PC-9 (cell line): ENCODE data around the gene NSMCE1. TPM values are rescaled to one million over a fixed set of nuclear protein-coding genes. Genes with fewer than 3 reads are reported as not detected.

Experiments
- BruUV-seq: library from RNA; stranded (reverse); fragments of 400-500 nt; replicated peaks from 2 replicates; lab custom pipeline; 2021; lab: Mats Ljungman, UMichigan
- CTCF ChIA-PET: fragments of 300-600 bp; sonication (Branson Sonifier 250); formaldehyde crosslinking; loops from one replicate; lab custom pipeline; 2022; ENCODE audit warnings: antibody characterized with exemption; lab: Charles Lee
- POLR2A ChIA-PET: fragments of 300-600 bp; sonication (Branson Sonifier 250); formaldehyde crosslinking; loops from one replicate; lab custom pipeline; 2022; ENCODE audit warnings: antibody characterized with exemption; ENCODE audit not compliant: unreplicated experiment; lab: Charles Lee
- DNase-seq, 2 experiments: peaks; one replicate each; pipeline versions ENCODE4 v3.0.0 to v3.0.0-alpha.2; 2015 to 2022; ENCODE audit warnings: mixed read lengths in 1 of 2
- H2AFZ ChIP-seq: fragments of 200-600 bp; sonication (generic); 2 replicates; pipeline ENCODE4 v1.8.1; 2017; ENCODE audit warnings: antibody characterized with exemption
- H3F3A ChIP-seq: fragments of 200-600 bp; sonication (generic); 2 replicates; pipeline ENCODE4 v1.8.1; 2017; ENCODE audit warnings: antibody characterized with exemption, mild to moderate bottlenecking, low read depth; ENCODE audit not compliant: insufficient read depth
- H3K27ac ChIP-seq: fragments of 200-600 bp; sonication (generic); 2 replicates; pipeline ENCODE4 v1.6.1; 2016; ENCODE audit warnings: mixed run types
- H3K27me3 ChIP-seq: fragments of 200-600 bp; sonication (generic); 2 replicates; pipeline ENCODE4 v1.6.1; 2016; ENCODE audit warnings: low read depth, mixed run types; ENCODE audit not compliant: insufficient read depth
- H3K36me3 ChIP-seq: fragments of 200-600 bp; sonication (generic); 2 replicates; pipeline ENCODE4 v1.6.1; 2016; ENCODE audit warnings: low read depth, mixed run types
- H3K4me1 ChIP-seq: fragments of 200-600 bp; sonication (generic); replicated peaks from 2 replicates; pipeline ENCODE4 v1.6.1; 2016; ENCODE audit warnings: mixed run types; ENCODE audit not compliant: insufficient read depth
- H3K4me2 ChIP-seq: fragments of 200-600 bp; sonication (generic); 2 replicates; pipeline ENCODE4 v1.6.1; 2017; ENCODE audit warnings: mixed run types
- H3K4me3 ChIP-seq: fragments of 200-600 bp; sonication (generic); 2 replicates; pipeline ENCODE4 v1.6.1; 2016; ENCODE audit warnings: mixed run types
- H3K79me2 ChIP-seq: fragments of 200-600 bp; sonication (generic); 2 replicates; pipeline ENCODE4 v1.6.1; 2017; ENCODE audit warnings: low read depth, mixed run types
- H3K9me2 ChIP-seq: fragments of 200-600 bp; sonication (generic); 2 replicates; pipeline ENCODE4 v1.8.1; 2017; ENCODE audit warnings: mild to moderate bottlenecking; ENCODE audit not compliant: insufficient read depth
- H3K9me3 ChIP-seq: fragments of 200-600 bp; sonication (generic); 2 replicates; pipeline ENCODE4 v1.8.1; 2016; ENCODE audit warnings: low read depth; ENCODE audit not compliant: insufficient read depth
- H4K20me1 ChIP-seq: fragments of 200-600 bp; sonication (generic); 2 replicates; pipeline ENCODE4 v1.8.1; 2017; ENCODE audit not compliant: insufficient read depth
- CTCF ChIP-seq: fragments of 200-600 bp; sonication (generic); conservative IDR thresholded peaks from 2 replicates; pipeline ENCODE4 v1.6.1; 2017; ENCODE audit warnings: mixed run types, antibody characterized with exemption, mild to moderate bottlenecking, moderate library complexity
- EZH2 ChIP-seq: fragments of 200-600 bp; sonication (generic); IDR thresholded peaks from 2 replicates; pipeline ENCODE4 v1.8.0; 2017; ENCODE audit warnings: antibody characterized with exemption, low read depth
- intact Hi-C: fragments of 100-400 bp; cut with micrococcal nuclease; formaldehyde crosslinking; loops from one replicate; pipeline ENCODE4 v1.10.0; 2022; ENCODE audit not compliant: unreplicated experiment
- total RNA-seq: library from RNA; stranded (reverse); gene quantifications from 2 replicates; pipeline ENCODE4 v1.2.3, GENCODE V29; 2021

NSMCE1 gene
- total RNA-seq, 1 experiment from 2014 or later: 114 TPM

DNA sequence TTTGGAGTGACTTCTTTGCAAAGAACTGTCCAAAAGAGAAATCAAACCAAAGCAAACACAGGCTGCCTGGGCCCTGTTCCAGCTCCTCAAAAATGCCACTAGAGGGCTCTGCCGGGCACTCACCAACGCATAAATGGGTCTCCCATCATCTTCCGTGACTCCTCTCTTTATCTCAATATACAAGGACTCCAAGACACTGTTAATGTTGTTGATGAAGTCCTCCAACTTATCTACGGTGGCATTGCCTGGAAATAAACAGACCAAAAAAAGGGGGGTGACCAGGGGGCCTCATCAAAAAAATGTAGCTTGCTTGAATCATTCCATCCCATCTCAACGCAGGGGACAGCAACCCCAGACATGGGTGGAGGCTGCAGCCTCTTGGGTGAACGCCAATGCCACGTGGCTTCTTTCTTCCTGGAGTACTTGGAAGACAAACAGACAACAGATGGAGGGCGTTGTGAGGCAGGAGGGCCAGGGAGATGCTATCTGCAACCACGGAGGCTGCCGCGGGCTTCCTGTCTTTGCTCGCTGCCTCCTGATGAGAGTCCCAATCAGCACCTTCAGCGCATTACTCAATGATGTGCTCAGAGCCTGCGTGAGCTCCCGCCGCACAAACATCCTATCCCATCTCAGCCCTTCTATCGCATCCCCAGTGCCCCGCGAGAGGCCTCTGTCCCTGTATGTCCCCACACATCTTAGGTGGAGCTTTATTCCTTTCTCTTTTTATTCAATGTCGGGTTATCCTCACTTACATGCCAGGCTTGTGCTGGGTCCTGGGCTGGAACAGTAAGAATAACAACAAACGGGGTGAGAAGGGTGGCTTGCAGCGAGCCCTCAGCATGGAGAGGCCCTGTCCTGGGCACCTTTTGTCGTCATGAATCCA is 33.3 kb downstream of the NSMCE1 start:
- ChIA-PET POLR2A (no interaction called here), CTCF (interaction anchor here (0.6 to 2.3 kb wide), 10 partner anchors 8 to 132 kb away, joined by 3 to 34 read pairs (median 5); partner anchors contain the start of gene NSMCE1)
- intact Hi-C loops: loop anchor here (1.0 to 2.0 kb wide), 5 partner anchors 56 to 222 kb away; no protein-coding TSS in a partner anchor
- no peaks in the 10 kb centered on the region for H3K27me3 ChIP-seq
- H3K4me2 ChIP-seq: no peak overlapping the region
- DNase-seq: peak; percentile 58 to 88
- no peaks in the 10 kb centered on the region for H3K9me3 ChIP-seq
- H3K27ac ChIP-seq: no peak overlapping the region
- peaks cover 13% of the 10 kb centered on the region; the same call in 1 of the 2 replicates for H3K36me3 ChIP-seq
- no peaks in the 10 kb centered on the region for H3K9me2 ChIP-seq
- peaks cover 7% of the 10 kb centered on the region; the same call in 1 of the 2 replicates for H3K79me2 ChIP-seq
- H3K4me3 ChIP-seq: no peak overlapping the region
- TF ChIP-seq CTCF (peak; percentile 93), EZH2 (no peak)
- no peaks in the 10 kb centered on the region for H4K20me1 ChIP-seq
- H3F3A ChIP-seq: peaks cover 8% of the 10 kb centered on the region; the same call in 1 of the 2 replicates
- no peaks in the 10 kb centered on the region for H3K4me1 ChIP-seq
- BruUV-seq: no TSS peak
- no peak overlapping the region for H2AFZ ChIP-seq

DNA sequence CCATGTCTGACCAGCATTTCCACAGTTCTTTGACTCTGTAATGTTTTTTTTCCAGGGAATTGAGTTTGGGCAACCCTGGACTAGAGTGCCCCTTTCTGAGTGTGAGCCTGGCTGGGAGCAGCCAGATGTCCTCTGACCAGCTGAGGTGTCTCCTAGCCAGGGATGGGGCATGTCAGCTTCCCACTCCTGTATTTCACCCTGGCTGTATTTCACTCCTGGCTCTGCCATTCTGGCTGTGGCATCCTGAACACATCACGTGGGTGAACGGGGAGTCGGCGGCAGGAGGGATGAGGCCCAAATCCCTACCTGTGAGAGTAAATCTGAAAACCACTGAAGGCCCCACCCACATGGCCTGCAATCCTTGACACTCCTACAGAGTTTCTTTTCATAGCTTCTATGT is 34.0 kb downstream of the NSMCE1 start:
- CTCF ChIA-PET: interaction anchor here (0.6 to 2.3 kb wide), 9 partner anchors 9 to 187 kb away, joined by 3 to 34 read pairs (median 5); partner anchors contain the start of gene NSMCE1
- POLR2A ChIA-PET: interaction anchor here (0.5 kb wide), 1 partner anchor 227 kb away, joined by 4 read pairs; no protein-coding TSS in a partner anchor
- intact Hi-C loops: loop anchor here (1.0 to 2.0 kb wide), 5 partner anchors 56 to 223 kb away; no protein-coding TSS in a partner anchor
- H2AFZ ChIP-seq: no peak overlapping the region
- H3K9me3 ChIP-seq: no peaks in the 10 kb centered on the region
- no peaks in the 10 kb centered on the region for H4K20me1 ChIP-seq
- H3F3A ChIP-seq: peaks cover 8% of the 10 kb centered on the region; the same call in 1 of the 2 replicates
- no peak for DNase-seq
- H3K27ac ChIP-seq: no peak overlapping the region
- H3K79me2 ChIP-seq: peaks cover 3% of the 10 kb centered on the region; the same call in 1 of the 2 replicates
- TF ChIP-seq CTCF (no peak), EZH2 (no peak)
- H3K4me1 ChIP-seq: no peaks in the 10 kb centered on the region
- H3K9me2 ChIP-seq: no peaks in the 10 kb centered on the region
- no peaks in the 10 kb centered on the region for H3K27me3 ChIP-seq
- H3K4me2 ChIP-seq: no peak overlapping the region
- no TSS peak for BruUV-seq
- no peak overlapping the region for H3K4me3 ChIP-seq
- H3K36me3 ChIP-seq: peaks cover 13% of the 10 kb centered on the region; the same call in 1 of the 2 replicates

DNA sequence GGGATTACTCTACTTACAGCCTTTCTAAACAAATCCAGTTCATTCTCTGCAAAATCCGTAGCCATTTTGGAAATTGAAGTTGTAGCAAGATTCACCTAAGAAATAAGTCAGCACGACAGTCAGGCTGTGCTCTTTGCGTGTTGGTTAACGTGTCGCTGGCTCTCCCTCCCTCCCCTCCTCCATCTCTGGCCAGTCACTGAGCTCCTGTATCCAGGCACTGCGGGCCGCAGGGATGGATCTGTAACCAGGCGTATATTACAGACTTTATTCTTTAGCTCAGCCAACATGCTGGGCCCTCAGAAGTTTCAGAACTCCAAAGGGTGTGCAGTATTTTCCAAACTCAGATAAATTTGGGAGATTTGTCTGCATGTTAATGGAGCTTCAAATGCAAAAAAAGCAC is 34.4 kb downstream of the NSMCE1 start:
- TF ChIP-seq CTCF (no peak), EZH2 (no peak)
- CTCF ChIA-PET: interaction anchor here (0.6 to 2.3 kb wide), 5 partner anchors 9 to 187 kb away, joined by 3 to 34 read pairs (median 5); no protein-coding TSS in a partner anchor
- no peak overlapping the region for H3K4me2 ChIP-seq
- H3F3A ChIP-seq: peaks cover 8% of the 10 kb centered on the region; the same call in 1 of the 2 replicates
- intact Hi-C loops: loop anchor here (2.0 kb wide), 1 partner anchor 55 kb away; no protein-coding TSS in a partner anchor
- POLR2A ChIA-PET: interaction anchor here (0.5 kb wide), 1 partner anchor 228 kb away, joined by 4 read pairs; no protein-coding TSS in a partner anchor
- no peak overlapping the region for H3K4me3 ChIP-seq
- no peaks in the 10 kb centered on the region for H3K9me3 ChIP-seq
- BruUV-seq: no TSS peak
- H3K27me3 ChIP-seq: no peaks in the 10 kb centered on the region
- H3K79me2 ChIP-seq: no peaks in the 10 kb centered on the region; the same call in 1 of the 2 replicates
- no peaks in the 10 kb centered on the region for H4K20me1 ChIP-seq
- DNase-seq: no peak
- H2AFZ ChIP-seq: no peak overlapping the region
- peaks cover 13% of the 10 kb centered on the region; the same call in 1 of the 2 replicates for H3K36me3 ChIP-seq
- no peaks in the 10 kb centered on the region for H3K9me2 ChIP-seq
- no peaks in the 10 kb centered on the region for H3K4me1 ChIP-seq
- H3K27ac ChIP-seq: no peak overlapping the region
